OCI-LY3 (cell line): ENCODE results near the gene JAKMIP2.

Experiments used
- EZH2phosphoT487 ChIP-seq: fragments of 200-600 bp; shearing (Covaris generic); IDR thresholded peaks from 2 replicates; pipeline ENCODE4 v1.6.1; 2018; ENCODE audit warnings: antibody characterized with exemption, mixed run types, low read depth
- TF ChIP-seq, protein P1 (sequence below): fragments of 200-600, 300-600 bp; sonication (generic); IDR thresholded peaks from 2 replicates; pipeline ENCODE4 v1.5.1; 2014; ENCODE audit warnings: antibody characterized with exemption, low read length, low read depth

DNA sequence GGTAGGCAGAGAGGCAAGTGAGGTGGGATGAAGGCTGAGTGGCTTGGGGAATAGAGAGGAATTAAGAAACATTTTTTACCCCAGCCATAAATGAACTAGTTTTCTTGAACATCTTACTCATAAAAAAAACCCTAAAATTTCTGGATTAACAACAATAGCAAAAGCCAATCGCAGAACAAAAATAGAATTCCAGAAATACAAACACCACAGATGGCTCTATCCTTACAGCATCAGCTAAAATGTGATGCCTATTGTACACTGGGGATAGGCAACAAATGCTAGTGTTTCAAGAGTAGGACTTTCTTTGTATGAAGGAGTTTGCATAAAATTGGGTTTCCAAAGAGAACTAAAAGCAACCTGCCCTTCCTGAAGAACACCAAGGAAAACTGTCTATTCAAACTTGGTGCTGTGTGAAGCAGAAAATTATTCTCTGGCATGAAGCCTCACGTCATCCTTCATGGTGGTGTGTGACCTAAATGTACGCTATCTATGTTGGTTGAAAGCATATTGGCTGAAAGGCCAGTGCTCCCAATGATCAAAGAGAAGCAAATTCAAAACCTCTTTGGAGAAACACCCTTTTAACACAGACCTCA, 82.9 kb downstream of the JAKMIP2 start:
- TF ChIP-seq, protein P1, sequence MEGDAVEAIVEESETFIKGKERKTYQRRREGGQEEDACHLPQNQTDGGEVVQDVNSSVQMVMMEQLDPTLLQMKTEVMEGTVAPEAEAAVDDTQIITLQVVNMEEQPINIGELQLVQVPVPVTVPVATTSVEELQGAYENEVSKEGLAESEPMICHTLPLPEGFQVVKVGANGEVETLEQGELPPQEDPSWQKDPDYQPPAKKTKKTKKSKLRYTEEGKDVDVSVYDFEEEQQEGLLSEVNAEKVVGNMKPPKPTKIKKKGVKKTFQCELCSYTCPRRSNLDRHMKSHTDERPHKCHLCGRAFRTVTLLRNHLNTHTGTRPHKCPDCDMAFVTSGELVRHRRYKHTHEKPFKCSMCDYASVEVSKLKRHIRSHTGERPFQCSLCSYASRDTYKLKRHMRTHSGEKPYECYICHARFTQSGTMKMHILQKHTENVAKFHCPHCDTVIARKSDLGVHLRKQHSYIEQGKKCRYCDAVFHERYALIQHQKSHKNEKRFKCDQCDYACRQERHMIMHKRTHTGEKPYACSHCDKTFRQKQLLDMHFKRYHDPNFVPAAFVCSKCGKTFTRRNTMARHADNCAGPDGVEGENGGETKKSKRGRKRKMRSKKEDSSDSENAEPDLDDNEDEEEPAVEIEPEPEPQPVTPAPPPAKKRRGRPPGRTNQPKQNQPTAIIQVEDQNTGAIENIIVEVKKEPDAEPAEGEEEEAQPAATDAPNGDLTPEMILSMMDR = no peak
- TF ChIP-seq EZH2phosphoT487 = no peak
